Measurements from ENCODE around the gene RABGAP1L.
"Not testable (repeated sequence)": the region's sequence is repeated elsewhere in the genome, so short reads cannot be mapped to it uniquely, and the experiment has no call there.

The RABGAP1L gene

DNA sequence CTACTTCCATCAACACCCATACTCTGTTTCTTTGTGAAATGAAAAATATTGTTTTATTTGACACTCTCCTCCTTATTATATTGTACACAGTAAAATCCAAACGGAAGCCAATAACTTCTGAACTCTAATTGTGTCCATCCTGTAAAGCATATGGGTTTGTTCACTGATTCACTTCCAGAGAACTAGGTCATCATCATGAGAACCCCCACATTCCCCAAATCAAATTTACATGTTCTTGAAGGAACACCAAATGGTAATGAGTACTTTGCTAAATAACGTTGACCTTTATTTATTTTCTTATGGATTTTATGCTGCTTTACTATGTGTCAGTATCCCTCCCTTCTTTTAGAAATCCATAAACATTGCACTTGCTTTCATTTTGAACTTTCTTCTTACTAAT, 627.0 kb downstream of the RABGAP1L start:
- DNase-seq = no peak

DNA sequence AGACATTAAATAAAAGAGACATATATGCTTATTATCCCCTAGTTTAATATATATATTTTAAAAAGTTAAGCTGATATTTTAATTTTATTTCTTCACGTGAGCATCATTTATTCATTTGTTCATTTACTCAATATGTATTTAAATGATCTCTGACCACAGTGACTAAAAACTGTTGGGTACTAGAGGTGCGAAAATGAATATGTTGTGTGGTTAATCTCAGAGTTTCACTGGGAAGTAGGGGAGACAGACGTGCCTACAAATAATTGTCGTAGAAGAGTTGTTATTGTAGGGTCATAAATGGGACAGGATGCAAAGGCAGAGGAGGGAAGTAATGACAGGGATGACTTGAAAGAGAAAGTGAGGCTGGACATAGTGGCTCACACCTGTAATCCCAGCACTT, 627.4 kb downstream of the RABGAP1L start:
- no peak for DNase-seq

DNA sequence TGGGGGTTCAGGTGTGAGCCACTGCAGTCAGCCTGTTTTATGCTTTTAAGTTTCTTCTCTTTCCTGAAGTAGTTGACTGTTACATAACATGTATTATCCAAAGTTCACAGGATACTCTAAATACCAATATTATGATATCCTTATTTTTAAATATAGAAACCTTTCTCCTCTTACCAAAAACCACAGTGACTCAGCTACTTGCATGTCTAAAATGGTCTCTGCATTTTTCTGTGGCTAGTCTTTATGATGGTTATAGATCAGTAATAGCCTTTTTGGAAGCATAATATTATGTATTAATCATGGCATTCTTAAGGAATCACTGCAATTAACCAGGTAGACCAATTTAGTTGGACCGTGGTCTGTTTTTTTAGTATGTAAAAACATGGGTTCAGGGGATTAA, 629.7 kb downstream of the RABGAP1L start:
- no peak for DNase-seq

DNA sequence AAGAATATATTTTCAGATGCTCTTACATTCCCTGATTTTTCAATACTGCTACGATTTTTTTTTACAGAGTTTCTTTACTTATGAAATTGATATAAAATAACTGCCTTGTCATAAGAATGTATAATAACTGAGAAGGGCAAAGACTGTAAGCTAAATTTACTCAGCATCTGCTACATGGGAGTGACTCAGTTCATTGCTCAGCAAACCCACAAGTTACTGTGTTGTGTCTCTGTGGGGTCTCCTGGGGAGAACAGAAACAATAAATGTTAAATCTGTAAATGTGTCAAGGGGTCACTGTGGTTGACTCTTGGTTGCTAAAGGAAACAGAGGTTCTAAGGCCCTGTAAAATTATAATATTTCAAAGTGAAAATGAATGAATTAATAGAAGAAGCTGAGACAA, 630.1 kb downstream of the RABGAP1L start:
- no peak for DNase-seq

DNA sequence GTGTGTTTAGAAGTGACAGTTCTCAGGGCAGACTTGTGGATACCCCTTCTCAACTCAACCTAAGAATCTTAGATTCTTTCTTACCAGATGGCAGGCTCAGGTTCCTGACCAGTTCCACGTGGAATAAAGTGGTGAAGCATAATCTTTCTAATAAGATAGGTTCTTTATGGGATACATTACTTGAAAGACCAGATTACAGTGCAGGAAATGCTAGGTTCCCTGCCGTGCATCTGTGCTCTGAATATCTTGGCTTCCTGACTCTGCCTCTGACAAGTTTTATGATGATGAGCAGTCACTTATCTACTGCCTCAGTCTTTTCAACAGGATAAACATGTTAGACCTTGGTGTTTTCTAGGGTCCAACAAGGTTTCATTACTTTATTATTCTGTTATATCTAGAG, 632.5 kb downstream of the RABGAP1L start:
- no peak for DNase-seq

DNA sequence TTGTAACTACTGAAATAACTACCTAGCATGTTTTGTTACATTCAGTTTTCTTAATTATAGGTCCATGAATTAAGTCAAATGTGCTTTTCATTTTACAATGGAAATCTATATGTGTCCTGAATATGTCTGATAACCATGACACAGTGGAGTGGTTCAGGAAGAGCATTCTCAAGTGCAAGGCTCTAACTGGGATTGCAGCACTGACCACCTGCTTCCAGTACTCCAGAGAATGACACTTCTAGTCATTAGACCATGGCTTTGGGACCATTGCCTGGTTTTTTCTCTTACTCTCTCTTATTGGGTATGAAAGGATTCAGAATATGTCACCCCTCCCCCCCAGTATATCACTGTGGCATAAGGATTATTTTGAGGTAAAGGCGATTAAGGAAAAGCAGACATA, 635.5 kb downstream of the RABGAP1L start:
- no peak for DNase-seq

DNA sequence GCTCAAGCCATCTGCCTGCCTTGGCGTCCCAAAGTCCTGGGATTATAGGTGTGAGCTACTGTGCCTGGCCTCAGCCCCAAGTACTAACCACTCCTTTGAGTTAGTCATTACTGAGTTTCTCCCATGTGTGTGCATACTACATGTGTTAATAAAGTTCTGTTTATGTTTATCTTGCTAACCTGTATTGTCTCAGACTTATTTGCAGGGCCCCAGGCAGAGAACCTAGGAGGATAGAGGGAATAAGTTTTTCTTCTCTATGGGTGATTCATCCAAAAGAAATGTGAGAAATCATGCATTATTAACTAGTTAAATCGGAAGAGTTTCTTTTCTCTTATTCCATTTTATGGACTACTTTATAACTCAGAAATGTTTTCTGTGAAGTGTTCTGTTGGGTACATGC, 636.5 kb downstream of the RABGAP1L start:
- no peak for DNase-seq

DNA sequence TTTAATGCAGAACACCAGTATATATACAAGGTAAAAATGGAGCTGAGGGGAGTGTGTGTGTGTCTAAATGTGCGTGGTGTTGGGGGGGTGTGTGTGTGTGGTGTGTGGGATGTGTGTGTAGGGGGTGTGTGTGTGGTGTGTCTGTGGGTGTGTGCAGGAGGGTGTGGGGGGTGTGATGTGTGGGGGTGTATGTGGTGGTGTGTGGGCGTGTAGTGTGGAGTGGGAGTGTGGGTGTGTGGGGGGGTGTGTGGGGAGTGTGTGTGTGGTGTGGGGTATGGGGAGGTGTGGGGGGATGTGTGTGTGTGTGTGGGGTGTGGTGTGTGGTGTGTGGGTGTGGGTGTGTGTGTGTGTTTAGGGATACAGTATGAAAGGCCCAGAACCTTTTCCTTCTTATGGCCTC, 638.1 kb downstream of the RABGAP1L start:
- no peak for DNase-seq

DNA sequence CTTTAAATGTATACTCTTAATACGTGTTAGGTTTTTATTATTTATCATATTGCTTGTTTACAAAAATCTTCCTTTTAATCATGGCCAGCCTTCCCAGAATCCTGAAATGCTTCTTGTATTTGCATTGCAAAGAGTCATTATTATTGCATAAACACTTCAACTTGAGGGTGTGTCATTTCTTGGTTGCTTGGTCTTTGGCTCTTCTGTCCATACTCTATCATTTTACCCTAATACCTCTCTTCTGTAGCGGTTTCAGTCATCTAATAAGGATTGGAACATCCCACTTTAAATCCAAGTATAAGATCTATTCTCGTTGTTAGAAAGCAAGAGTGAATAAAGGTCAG, 639.8 kb downstream of the RABGAP1L start:
- no peak for DNase-seq

DNA sequence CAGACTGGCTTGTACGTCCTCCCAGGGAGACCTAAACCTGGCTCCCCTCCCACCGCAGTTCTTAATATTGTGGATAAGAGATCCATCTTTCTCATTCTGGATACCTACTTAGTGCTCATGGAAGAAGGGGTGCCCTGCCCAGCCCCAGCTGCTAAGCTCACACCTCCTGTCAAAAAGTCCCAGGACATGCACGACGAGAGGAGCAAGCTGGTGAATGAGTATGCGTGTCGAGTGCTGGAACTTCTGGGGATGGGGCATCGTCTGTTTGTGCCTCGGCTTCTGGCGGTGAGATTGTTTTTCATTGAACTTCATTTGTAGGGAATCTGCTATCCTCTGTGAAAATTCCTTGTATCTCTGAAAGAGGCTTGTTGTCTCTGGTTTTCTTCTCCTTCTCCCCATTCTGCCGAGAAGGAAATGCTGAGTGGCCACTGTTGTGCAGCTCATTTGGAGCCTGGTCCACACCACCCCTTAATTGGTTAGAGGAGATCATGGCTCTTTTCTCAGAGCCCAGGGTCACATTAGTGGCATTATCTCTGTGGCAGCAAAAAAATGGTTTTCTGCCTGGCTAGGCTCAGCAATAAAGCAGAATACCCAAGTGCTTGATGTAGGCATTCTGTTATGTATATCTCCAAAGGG, 641.0 kb downstream of the RABGAP1L start:
- no peak for DNase-seq

DNA sequence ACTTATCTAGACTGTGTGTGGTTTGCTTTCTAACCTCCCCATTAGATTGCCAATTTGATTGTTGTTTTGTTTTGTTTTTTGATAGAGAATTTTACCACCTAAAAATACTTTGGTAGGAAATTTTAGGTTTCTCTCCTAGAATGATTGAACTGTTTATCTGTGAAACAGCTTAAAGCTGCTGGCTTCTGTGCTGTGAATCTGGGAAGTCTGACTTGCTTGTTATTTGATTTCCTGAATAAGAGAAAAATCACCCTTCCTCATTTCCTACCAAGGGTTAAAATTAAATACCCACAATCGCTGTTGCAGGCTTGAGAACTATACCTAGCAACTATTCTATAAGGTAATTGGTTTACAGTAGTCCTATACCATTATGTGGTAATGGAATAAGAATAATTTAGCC, 641.6 kb downstream of the RABGAP1L start:
- no peak for DNase-seq

DNA sequence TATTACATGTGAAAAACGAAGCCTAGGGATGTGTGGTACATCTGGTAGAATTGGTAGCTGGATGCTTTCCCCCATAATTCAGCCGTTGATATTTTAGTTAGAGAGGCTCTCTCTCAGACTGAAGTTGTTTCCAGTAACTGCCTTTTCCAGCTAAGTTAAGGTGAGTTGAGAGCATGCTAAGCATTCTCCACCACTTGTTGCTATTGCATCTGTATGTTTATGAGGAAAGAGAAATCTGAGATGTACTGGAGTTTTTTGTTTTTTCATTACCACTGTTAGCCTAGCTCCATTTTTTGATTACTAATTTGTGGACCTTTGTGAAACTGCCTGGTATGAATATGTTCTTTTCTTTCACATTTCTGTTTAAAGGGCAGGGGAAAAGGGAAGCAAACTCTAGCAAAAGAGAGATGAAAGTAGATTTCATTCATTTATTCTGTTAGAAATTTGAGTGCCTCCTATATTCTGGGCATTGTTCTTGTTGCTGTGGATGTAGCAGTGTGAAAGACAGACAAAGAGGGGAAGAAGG, 650.5 kb downstream of the RABGAP1L start:
- no peak for DNase-seq

DNA sequence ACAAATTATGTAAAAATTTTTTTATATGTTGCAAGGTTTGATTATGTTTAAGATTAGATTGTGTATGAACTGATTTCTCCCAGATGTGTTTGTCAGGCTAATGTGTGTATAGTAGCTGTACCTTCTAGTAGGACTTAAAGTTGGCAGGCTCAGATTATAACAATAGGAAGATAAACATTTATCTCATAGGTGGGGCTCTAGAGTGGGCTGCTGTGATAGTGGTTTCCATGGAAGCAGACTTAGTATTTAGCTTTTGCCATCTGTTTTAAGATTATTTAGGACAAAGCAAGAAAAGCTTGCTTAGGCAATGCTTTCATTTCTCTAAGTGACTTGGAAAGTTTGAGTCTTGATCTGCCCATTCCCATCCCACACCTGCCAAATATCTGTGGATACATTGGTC, 652.7 kb downstream of the RABGAP1L start:
- no peak for DNase-seq

DNA sequence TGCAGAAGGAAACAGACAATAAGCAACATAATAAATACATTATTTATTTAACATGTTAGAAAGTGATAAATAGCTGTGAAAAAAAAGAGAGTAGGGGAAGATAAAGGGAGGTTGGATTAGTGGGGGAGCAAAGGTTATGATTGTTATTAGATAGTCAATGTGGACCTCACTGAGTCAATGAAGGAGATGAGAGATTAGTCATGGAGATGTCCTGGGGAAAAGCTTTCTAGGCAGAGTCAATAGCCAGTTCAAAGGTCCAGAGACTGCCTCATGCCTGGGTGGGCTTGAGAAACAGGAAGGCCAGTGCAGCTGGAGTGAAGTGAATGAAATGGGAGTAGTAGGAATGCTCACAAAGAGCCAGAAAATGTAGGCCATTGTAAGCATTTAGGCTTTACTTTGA, 653.3 kb downstream of the RABGAP1L start:
- DNase-seq = no peak

DNA sequence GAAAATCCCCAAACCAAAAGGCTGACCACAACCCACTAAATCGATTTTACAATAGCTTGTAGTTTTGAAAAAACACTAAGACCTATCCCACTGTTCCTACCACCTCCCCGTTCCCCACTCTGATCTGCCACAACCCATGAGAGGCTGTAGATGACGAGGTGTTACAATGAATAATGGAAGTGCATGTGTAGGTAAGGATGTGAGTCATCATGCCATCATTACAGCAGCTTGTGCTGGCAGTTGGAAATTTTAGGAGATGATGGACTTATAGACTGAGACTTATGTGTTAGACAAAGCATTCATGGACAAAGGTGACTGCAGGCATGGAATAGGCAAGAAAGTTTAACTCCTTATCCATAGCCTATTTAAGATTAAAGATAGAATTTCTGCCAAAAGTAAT, 655.7 kb downstream of the RABGAP1L start:
- no peak for DNase-seq

DNA sequence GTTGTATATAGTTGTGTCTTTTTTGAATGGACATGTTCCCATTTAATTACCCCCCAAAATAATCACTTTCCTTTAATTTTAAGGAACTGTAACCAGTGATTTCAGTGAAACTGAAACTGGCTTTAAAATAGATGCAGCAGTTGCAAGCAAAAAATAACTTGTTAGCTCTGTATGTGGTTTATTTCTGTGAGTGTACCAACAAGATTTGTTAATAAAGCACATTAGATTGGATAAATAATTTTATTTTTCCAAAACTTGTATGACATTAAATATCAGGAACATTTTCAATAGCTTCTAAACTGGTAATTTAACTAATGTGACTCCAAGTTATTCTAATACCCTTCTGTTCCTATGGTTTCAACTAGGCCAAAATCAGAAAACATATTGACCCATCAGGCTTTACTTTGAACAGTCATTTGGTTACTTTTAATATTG, 656.2 kb downstream of the RABGAP1L start:
- DNase-seq = no peak

DNA sequence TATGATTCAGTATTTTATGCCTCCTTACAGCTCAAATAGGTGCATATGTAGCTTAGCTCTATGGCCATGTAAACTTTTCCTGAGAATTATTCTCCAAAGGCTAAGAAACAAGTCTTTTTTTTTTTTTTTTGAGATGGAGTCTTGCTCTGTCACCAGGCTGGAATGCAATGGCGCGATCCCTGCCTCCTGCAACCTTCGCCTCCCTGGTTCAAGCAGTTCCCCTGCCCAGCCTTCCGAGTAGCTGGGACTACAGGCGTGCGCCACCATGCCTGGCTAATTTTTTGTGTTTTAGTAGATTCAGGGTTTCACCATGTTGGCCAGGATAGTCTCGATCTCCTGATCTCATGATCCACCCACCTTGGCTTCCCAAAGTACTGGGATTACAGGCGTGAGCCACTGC, 657.3 kb downstream of the RABGAP1L start:
- DNase-seq = not testable (repeated sequence)

DNA sequence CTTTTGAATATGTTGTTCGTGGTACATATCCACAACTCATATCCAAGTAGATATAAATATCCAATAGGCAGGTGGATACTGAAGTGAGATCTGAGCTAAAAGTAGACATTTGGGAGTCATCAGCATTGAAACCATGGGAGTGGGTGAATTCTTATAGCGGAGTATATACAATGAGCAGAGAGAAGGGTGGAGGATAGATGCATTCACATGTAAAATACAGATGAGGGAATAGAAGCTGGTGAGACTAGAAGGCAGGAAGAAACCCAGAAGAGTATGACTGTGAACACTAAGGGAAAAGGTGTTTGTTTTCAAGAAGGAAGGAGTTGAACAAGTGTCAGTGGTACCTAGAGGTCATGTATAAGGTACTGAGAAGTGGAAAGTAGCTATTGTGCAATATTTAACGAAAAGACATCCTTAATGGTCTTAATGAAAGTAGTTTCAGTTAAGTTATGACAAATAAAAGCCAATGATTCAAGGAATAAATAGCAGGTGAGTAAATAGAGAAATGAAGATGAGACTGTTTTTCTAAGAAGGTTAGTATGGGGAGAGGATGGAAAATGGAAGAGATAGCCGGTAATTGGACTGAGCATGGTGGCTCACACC, 658.8 kb downstream of the RABGAP1L start:
- DNase-seq = no peak

DNA sequence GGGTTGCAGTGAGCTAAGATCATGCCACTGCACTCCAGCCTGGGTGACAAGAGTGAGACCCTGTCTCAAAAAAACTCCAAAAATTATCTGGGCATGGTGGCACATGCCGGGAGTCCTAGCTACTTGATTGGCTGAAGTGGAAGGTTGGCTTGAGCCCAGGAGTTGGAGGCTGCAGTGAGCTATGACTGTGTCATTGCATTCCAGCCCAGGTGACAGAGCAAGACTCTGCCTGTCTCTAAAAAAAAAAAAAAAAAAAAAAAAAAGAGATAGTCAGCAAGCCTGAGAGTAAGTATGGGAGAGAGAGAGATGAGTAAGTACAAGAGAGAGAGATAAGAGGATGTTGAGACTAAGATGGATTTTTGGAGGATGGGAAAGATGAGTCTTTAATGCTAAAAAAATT, 659.6 kb downstream of the RABGAP1L start:
- no peak for DNase-seq

DNA sequence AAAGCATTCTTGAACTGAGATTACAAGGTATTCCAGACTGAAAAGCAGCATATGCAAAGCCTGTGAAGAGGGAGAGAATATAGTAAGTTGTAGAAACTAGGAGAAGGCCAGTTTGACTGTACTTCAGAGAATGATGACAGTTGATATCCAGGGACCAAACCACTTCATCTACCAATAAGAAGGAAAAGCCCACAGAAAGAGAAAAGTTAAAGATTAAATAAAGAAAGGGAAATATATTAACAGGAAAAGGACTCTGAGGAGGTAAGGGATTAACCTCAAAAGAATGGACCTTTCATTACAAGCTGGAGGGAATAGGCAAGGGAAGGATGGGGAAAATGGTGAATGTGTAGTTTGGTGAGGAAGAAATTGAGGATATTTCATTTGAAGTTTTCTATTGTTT, 660.3 kb downstream of the RABGAP1L start:
- DNase-seq = no peak

DNA sequence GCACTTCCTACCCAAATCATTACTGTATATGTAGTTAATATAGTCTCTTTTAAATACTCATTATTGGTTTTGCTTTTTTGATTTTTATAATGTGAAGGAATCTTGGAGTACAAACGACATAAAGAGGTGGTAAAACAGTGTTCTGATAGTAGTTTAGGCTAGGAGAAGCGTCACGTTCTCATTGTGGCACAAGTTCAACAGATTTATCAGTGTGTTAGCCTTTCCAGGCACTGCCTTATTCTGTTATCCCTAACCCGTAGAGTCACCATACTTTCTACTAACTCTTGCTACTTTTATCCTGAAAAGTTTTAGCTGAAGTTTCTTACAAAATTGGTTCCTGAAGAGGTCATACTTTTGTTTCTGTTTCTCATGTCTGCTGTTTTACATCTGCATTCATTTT, 665.8 kb downstream of the RABGAP1L start:
- DNase-seq = no peak

DNA sequence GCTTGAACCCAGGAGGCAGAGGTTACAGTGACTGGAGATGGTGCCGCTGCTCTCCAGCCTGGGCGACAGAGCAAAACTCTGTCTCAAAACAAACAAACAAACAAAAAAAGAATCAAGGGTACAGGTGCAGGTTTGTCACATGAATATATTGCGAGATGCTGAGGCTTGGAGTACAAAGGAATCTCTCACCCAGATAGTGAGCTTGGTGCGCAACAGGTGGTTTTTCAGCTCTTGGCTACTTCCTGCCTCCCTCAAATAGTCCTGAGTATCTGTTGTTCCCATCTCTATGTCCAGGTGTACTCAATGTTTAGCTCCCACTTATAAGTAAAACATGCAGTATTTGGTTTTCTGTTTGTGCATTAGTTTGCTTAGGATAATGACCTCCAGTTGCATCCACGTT, 666.5 kb downstream of the RABGAP1L start:
- no peak for DNase-seq

DNA sequence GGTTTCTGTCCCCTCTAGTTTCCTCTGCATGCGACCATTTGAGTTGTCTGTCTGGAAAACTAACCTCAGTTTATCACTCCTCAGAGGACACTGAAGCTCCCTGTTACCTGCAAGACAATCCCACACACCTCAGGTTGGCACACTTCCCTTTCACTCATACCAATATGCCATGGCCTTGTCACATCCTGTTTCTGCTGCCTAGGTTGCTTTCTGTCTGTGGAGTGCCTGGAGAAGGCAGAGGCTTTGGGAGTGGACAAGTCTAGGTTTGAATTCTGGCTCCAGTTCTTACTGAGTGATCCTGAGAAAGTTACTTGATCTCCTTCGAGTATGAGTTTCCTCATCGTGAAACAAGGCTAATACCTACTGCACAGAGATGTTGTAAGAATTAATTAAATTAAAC, 668.9 kb downstream of the RABGAP1L start:
- no peak for DNase-seq

DNA sequence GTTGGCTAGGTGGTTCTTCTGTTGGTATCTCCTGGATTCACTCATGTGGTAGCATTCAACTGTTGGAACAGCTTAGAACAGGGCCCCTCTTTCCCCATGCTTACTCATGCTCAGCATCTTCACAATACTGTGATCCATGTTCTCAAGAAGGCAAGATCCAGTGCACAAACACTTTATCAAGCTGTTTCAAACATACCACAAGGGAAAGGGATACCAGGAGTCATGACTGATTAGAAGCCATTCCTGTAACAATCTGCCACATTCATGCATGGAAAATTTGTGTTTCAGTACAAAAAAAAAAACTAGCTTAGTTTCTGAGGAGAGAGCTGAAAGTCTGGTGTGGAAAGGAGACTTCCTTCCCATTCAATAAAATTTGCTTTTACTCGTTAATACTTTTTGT, 670.7 kb downstream of the RABGAP1L start:
- no peak for DNase-seq

DNA sequence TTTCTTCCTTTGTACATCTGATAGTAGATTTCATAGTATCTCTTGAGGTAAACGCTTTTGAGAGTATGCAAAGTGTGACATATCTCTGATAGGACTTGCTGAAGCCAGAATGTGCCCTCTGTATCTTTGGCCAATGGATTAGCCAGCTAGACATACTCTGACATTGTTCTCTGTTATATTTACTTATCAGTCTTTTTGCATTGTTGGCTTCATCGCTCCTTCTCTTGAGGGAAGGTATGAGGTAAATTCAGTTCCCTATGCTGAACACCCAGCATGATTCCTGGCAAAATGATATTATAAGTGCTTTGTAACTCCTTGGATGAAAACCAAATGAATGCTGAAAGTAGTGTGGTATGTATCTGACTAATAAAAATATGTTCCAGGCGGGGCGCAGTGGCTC, 677.2 kb downstream of the RABGAP1L start:
- no peak for DNase-seq
